Measurements from ENCODE around the gene GAL. TPM values are rescaled to one million over a fixed set of nuclear protein-coding genes. Genes with fewer than 3 reads are reported as not detected.

GAL gene
- total and polyA plus RNA-seq, 4 donors: 0.61 to 1.8 TPM; not detected in 2

GRCh38 chr11:68654978-68655377 is 29.4 kb upstream of the GAL start:
- H3K9me3 ChIP-seq (ENCODE audit: control insufficient read depth in 4 of 4, insufficient read depth in 3 of 4, low read length in 3 of 4): peaks cover 0 to 3% (median 0%) of the 10 kb centered on the region in 4 donors
- DNase-seq (no peak), ATAC-seq (ENCODE audit: insufficient read depth, low FRiP score) (no peak)
- no peaks in the 10 kb centered on the region for H3K36me3 ChIP-seq (ENCODE audit: control insufficient read depth in 4 of 4, insufficient read depth in 4 of 4, low read length in 4 of 4)
- peaks cover 0 to 13% (median 0%) of the 10 kb centered on the region in 5 donors for H3K4me1 ChIP-seq (ENCODE audit: control insufficient read depth in 5 of 5, insufficient read depth in 5 of 5, low read length in 5 of 5)
- H3K27me3 ChIP-seq (ENCODE audit: control insufficient read depth in 3 of 3, insufficient read depth in 3 of 3, low read length in 2 of 3): no peaks in the 10 kb centered on the region
- no peak for TF ChIP-seq CTCF (IDR thresholded peaks at IDR 0.05; ENCODE audit: control extremely low read depth, extremely low read depth)
- no peak overlapping the region for H3K9ac ChIP-seq (ENCODE audit: insufficient read depth in 1 of 2, low read length in 2 of 2)
- 92 to 95% methylated on average over 8 of the region's 8 CpGs for WGBS, 2 donors
- H3K27ac ChIP-seq (ENCODE audit: low read depth in 1 of 2, low read length in 1 of 2): no peak overlapping the region
- H3K4me3 ChIP-seq: no peak overlapping the region

- H3K36me3 ChIP-seq (ENCODE audit: control insufficient read depth in 4 of 4, insufficient read depth in 4 of 4, low read length in 4 of 4): no peaks in the 10 kb centered on the region
- H3K27ac ChIP-seq (ENCODE audit: low read depth in 1 of 2, low read length in 1 of 2): no peak overlapping the region
- DNase-seq: no peak
- H3K4me1 ChIP-seq (ENCODE audit: control insufficient read depth in 5 of 5, insufficient read depth in 5 of 5, low read length in 5 of 5): peaks cover 0 to 13% (median 0%) of the 10 kb centered on the region in 5 donors
- ATAC-seq (ENCODE audit: insufficient read depth, low FRiP score): no peak
- WGBS, 2 donors: 82 to 86% methylated on average over 7 of the region's 7 CpGs
- TF ChIP-seq CTCF (IDR thresholded peaks at IDR 0.05; ENCODE audit: control extremely low read depth, extremely low read depth): no peak
- peaks cover 0 to 5% (median 0%) of the 10 kb centered on the region in 4 donors for H3K9me3 ChIP-seq (ENCODE audit: control insufficient read depth in 4 of 4, insufficient read depth in 3 of 4, low read length in 3 of 4)
- H3K27me3 ChIP-seq (ENCODE audit: control insufficient read depth in 3 of 3, insufficient read depth in 3 of 3, low read length in 2 of 3): no peaks in the 10 kb centered on the region
- H3K4me3 ChIP-seq: no peak overlapping the region
- H3K9ac ChIP-seq (ENCODE audit: insufficient read depth in 1 of 2, low read length in 2 of 2): no peak overlapping the region
Observed at GRCh38 chr11:68655406-68655805, 28.9 kb upstream of the GAL start.

GRCh38 chr11:68655806-68656205 is 28.5 kb upstream of the GAL start:
- no peak for TF ChIP-seq CTCF (IDR thresholded peaks at IDR 0.05; ENCODE audit: control extremely low read depth, extremely low read depth)
- whole genome bisulfite sequencing, 2 donors: 91 to 96% methylated on average over 8 of the region's 8 CpGs
- DNase-seq: no peak

More at GRCh38 chr11:68655806-68656205, 28.5 kb upstream of the GAL start:
- Histone ChIP-seq H3K36me3 (ENCODE audit: control insufficient read depth in 4 of 4, insufficient read depth in 4 of 4, low read length in 4 of 4) (no peaks in the 10 kb centered on the region), H3K4me1 (ENCODE audit: control insufficient read depth in 5 of 5, insufficient read depth in 5 of 5, low read length in 5 of 5) (peaks cover 0 to 13% (median 0%) of the 10 kb centered on the region in 5 donors), H3K4me3 (no peak overlapping the region), H3K27ac (ENCODE audit: low read depth in 1 of 2, low read length in 1 of 2) (no peak overlapping the region), H3K9ac (ENCODE audit: insufficient read depth in 1 of 2, low read length in 2 of 2) (no peak overlapping the region), H3K27me3 (ENCODE audit: control insufficient read depth in 3 of 3, insufficient read depth in 3 of 3, low read length in 2 of 3) (no peaks in the 10 kb centered on the region), H3K9me3 (ENCODE audit: control insufficient read depth in 4 of 4, insufficient read depth in 3 of 4, low read length in 3 of 4) (peaks cover 0 to 5% (median 0%) of the 10 kb centered on the region in 4 donors)
- no peak for ATAC-seq (ENCODE audit: insufficient read depth, low FRiP score)

Data from lung (tissue), 12 donors.